GM12872 (cell line): ENCODE measurements around the gene TMTC2.

ENCODE experiments used
- TF ChIP-seq, protein P1 (sequence below): IDR thresholded peaks from 3 replicates; pipeline ENCODE4 v1.5.1; 2011; ENCODE audit warnings: low read depth, mild to moderate bottlenecking, low read length, moderate library complexity; ENCODE audit not compliant: insufficient read depth

Gene TMTC2

DNA sequence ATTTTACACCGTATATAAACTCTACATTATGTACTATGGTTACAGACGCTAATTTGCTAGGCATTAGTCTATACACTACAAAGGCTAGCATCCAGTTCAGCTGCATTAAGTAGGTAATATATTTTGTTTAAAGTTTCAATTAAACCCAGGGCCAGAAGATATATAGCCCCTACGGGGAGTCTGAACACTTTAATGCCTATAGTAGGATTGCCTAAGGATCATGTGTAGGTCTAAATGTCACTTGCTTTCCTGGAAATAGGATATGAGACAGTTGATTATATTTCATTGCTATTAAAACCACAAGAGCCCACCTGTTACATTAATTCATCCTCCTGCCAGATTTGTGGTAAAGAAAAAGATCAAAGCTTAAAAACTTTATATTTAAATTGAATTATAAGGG is 286.9 kb downstream of the TMTC2 start:
- TF ChIP-seq, protein P1, sequence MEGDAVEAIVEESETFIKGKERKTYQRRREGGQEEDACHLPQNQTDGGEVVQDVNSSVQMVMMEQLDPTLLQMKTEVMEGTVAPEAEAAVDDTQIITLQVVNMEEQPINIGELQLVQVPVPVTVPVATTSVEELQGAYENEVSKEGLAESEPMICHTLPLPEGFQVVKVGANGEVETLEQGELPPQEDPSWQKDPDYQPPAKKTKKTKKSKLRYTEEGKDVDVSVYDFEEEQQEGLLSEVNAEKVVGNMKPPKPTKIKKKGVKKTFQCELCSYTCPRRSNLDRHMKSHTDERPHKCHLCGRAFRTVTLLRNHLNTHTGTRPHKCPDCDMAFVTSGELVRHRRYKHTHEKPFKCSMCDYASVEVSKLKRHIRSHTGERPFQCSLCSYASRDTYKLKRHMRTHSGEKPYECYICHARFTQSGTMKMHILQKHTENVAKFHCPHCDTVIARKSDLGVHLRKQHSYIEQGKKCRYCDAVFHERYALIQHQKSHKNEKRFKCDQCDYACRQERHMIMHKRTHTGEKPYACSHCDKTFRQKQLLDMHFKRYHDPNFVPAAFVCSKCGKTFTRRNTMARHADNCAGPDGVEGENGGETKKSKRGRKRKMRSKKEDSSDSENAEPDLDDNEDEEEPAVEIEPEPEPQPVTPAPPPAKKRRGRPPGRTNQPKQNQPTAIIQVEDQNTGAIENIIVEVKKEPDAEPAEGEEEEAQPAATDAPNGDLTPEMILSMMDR, result no peak

DNA sequence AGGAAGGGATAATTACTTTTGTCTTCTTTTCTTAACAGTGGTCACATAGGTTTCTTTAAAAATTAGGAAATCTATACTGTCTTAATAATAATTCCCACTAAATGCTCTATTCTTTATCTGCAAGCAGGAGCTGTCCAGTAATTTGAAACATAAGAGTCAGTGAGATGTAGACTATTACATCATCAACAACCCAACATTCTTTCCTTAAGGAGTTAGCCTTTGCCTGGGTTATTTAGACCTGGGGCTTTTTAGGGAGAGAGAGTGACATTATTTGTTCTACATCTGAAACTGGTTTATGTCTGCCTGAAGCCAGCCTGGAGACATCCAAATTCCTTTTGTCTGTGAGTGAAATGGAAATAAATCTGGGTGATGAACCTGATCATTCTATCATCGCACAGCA is 294.4 kb downstream of the TMTC2 start:
- TF ChIP-seq, protein P1, result no peak

DNA sequence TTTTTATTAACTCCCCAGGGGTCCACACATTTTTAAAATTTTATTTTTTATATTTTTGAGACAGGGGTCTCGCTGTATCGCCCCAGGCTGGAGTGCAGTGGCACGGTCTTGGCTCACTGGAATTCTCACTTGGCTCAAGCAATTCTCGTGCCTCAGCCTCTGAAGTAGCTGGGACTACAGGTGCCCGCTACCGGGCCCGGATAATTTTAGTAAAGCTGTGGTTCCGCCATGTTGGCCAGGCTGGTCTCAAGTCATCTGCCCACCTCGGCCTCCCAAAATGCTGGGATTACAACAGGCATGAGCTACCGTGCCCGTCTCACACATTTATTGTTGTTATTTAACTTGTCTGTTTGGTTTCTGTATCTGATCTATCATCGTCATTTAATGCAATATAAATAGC is 307.4 kb downstream of the TMTC2 start:
- TF ChIP-seq, protein P1, result no peak

DNA sequence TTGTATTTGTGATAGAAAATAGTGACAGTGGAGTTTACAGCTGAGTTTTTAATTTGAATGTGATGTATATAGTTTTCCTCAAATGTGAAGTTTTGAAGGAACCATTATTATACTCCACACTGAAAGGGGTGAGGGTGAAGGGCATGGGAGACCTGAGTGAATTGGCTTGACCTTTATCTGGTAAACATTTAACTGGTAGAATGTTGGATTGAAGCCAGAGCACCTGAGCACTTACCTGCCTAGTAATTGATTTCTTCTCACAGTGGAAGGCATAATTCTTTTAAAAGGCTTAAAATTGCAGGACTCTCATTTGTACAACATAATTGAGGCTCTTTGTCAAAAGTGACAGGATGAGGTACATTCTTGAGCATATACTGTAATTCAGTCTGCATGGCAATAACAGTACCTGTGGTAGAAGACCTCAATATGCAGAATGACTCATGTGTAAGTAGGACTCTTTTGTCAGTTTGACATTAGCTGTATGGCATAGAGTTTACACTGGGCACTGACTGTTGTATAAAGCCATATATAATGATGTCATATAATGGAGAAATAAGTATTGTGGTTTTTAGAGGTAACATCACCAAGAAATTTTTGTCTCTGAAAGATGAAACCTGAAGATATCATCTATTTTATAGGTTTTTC is 309.6 kb downstream of the TMTC2 start:
- TF ChIP-seq, protein P1, result no peak

DNA sequence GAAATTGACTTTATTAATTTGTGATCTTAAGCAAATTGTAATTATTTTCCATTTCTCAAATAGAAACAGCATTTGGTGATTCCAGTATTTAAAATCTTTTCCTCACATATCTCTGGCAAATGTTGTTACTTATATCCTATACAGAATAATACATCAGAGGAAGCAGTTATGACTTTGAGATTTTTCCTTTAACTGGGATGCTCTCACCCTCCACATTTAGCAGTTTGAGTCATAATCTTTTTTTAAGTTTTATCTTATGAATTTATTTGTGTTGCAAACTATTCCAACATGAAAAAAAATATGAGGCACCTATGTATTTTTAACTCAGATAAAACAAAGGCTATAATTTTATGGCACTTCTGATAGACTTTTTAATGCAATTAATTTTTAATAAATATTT is 311.8 kb downstream of the TMTC2 start:
- TF ChIP-seq, protein P1, result no peak

DNA sequence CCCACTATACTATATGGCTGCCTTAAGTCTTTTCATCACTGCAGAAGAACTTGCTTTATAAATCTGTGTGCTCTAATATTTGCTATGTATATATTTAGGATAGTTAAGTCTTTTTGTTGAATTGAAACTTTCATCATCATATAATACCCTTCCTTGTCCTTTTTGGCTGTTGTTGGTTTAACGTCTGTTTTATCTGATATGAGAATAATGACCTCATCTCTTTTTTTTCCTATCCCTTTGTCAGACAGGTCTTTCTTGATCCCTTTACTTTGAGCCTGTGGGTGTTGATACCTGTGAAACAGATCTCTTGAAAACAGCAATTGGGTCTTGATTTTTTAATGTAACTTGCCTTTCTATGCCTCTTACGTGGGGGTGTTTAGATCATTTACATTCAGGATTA is 316.3 kb downstream of the TMTC2 start:
- TF ChIP-seq, protein P1, result no peak

DNA sequence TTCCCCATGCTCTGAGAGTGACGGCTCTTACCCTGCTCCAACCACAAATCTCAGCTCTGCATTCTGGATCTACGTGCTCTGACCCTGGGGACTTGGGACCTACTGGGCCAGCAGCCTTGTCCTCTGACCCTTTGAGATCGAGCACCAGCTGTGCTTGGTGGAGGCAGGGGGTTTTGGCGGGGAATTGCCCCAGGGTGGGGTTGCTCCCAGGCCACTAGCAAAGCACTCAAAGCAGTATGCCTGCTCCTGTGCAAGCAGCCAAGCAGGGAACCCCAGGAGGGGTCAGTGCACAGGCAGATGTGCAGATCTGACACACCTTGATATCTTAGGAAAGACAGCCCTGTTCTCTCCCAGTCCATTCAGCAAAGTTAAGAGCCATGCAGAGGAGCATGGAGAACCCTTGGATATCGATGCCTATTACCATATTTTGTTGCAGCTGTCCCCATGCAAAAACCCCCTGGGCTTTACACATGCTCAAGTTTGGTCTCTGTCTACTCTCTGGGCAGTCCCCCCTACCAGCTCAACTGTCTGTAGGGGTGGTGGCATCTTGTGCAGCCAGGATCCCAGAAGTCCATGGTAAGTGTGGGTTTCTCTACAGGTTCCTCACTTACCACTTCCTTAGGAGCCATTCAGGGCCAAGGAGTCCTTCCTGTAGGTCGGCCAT is 319.0 kb downstream of the TMTC2 start:
- TF ChIP-seq, protein P1, result no peak
